Activated CD8-positive, alpha-beta memory T cell treated with anti-CD3 and anti-CD28 coated beads for 36 hours (primary cell): ENCODE measurements around the gene SSBP1. TPM values are rescaled to one million over a fixed set of nuclear protein-coding genes. Genes with fewer than 3 reads are reported as not detected.
"Not testable (repeated sequence)": the region's sequence is repeated elsewhere in the genome, so short reads cannot be mapped to it uniquely, and the experiment has no call there.

Experiments used
- CTCF ChIA-PET: fragments of 350-600 bp; sonication (Branson Sonifier 250); formaldehyde crosslinking; loops from one replicate; lab custom pipeline; 2021; ENCODE audit warnings: antibody characterized with exemption; lab: Charles Lee
- POLR2A ChIA-PET: fragments of 350-600 bp; sonication (Branson Sonifier 250); formaldehyde crosslinking; loops from one replicate; lab custom pipeline; 2021; ENCODE audit warnings: antibody characterized with exemption; lab: Charles Lee
- total RNA-seq, 2 experiments: library from RNA; stranded (reverse); gene quantifications; one replicate each; pipeline ENCODE4 v1.2.3, GENCODE V29; 2021

Gene SSBP1
- total RNA-seq, 2 experiments from 2014 or later: 259 to 280 TPM

DNA sequence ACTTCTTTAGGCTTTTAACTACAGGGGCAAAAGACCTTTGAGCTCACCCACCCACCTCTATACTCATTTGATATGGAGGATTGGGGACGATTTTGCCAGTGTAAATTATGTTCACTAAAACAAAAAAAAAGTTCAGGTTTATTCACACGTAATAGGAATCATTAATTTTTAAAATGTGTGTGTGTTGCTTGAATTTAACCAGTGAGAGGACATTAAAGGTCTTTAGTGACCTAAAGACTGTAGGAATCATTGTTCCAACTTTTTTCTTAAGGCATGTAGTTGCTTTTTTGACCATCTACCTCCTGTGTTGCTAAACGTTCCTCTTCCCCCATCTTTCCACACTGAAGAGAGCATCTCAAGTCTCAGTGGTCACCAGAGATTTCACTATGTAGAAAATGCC, 1.1 kb downstream of the SSBP1 start:
- POLR2A ChIA-PET: interaction anchor here (0.5 to 1.0 kb wide), 2 partner anchors 38 to 587 kb away, joined by 3 to 4 read pairs; no protein-coding TSS in a partner anchor
- CTCF ChIA-PET: interaction anchor here (0.6 to 2.4 kb wide), 5 partner anchors 15 to 813 kb away, joined by 3 to 8 read pairs (median 4); no protein-coding TSS in a partner anchor

DNA sequence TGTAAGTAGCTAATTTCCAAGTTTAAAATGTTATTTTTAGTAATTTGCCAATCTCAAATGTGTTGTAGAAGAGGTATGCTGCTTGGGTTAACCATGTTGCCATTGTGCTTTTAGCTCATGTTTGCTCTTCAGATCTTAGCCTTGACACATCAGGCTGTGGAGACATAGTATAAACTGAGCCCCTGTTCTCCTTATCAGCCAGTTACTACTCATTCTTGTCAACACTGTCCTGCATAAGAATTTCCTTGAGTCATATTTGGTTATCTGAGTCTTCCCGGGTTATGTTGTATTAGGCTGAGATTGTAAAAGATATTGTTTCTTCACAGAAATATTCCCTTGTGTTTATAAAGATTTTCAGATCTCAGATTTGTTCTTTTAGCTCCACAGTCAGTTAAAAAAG, 4.1 kb downstream of the SSBP1 start:
- POLR2A ChIA-PET: no interaction called here
- CTCF ChIA-PET: no interaction called here

DNA sequence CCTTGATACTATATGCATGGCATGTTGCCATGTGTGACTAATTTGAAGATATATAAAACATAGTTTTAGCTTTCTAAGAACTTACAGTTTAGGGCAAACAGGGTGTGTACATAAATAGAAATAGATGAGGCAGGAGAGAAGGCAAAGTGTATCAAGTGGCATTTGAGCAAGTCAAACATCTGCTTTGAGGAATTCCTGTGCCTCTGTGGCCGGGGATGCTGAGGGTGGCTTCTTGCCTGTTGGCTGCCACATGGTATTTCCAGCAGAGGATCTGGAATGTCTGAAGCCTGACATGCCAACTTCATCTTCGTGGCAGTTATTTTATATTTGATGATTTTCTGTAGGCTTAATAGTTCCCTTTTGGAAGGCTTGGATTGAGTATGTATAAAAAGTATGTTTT, 6.0 kb downstream of the SSBP1 start:
- ChIA-PET CTCF (no interaction called here), POLR2A (no interaction called here)

DNA sequence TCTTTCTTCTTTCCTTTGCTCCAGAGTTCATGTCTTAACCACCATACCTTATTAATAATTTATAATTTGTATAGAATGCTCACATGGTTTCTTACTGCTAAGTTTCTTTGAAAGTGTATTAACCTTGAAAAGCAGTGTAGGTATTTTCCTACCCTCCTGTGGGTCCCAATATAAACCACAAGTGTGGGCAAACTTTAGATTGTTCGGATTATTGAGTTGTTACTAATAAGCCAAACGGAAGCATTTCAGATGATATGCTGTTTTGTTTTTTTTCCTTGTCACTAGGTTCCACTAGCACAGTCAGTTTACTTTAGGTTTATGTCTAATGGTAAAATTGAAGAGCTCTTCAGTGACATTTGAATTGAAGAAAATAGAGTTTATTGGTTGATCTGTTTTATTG, 10.2 kb downstream of the SSBP1 start:
- POLR2A ChIA-PET: no interaction called here

DNA sequence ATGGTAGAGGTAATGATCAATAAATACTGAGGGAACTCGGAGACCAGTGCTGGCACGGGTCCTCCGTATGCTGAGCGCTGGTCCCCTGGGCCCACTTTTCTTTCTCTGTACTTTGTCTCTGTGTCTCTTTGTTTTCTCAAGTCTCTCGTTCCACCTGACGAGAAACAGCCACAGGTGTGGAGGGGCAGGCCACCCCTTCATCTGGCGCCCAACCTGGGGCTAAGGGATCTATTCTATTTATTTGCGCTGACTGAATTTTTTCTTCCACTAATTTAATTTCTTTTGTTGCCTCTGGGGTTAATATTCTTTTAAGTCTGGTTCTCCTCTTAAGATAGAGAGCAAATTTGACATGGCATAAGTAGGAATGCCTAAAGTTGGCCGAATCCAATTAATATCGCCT, 13.7 kb downstream of the SSBP1 start:
- POLR2A ChIA-PET, CTCF ChIA-PET: not testable (repeated sequence)

More for the DNA sequence above, 10.2 kb downstream of the SSBP1 start:
- CTCF ChIA-PET: no interaction called here

DNA sequence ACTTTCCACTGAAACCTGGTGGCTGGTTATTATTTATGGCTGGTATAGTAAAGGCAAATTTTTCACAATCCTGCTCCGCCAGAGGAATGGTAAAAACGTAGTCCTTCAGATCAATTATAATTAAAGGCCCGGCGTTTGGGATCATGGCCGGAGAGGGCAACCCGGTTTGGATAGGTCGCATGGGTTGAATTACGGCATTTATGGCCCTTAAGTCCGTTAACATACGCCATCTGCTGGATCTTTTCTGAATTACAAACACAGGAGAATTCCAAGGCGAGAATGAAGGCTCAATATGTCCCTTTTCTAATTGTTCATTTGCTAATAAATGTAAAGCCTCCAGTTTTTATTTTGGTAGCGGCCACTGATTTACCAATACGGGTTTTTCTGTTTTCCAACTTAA, 14.5 kb downstream of the SSBP1 start:
- CTCF ChIA-PET: no interaction called here
- POLR2A ChIA-PET: no interaction called here

DNA sequence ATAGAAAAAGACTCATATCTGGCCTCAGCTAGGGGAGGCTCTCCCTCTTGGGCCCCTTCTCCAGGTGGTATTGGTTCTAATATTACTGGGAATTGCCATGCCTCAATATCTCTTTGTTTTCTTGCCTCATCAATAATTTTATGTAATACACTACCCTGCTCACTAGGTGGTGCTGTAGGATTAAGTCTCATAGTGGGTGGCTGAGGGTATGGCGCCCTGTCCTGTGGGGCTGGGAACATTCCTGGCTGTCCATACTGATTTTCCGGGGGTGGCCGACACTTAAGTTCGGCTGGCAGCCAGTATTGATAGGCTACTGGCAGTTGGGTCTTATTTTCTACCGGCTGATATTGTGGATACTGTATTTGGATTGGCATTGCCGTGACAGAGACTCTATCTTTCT, 16.8 kb downstream of the SSBP1 start:
- ChIA-PET CTCF (interaction anchor here (1.1 to 1.8 kb wide), 3 partner anchors 16 to 100 kb away, joined by 3 to 8 read pairs (median 4); partner anchors contain the start of gene SSBP1), POLR2A (no interaction called here)

DNA sequence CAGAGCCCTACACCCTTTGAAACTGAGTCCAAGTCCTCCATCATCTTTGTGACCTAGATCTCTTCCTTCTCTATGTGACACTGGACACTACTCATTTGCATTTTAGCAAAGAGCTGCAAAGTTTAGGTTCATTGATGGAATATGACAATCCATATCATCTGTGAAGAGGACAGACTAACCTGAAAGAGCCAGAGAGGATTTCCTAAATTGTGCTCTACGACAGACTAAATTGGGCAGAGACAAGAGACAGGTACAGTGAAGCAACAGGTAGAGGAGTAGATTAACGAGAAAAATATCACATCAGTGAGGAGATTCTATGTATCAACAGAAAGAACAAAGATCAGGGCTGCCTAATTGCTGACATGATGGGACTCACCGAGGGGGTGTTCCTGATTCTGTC, 25.6 kb downstream of the SSBP1 start, which contains the start of gene TAS2R3:
TSS of gene TAS2R3 (plus strand) at position 301 of the 400 bp plus-strand sequence. CDS start at position 363, 62 bp downstream.
- POLR2A ChIA-PET: no interaction called here
- CTCF ChIA-PET: no interaction called here

DNA sequence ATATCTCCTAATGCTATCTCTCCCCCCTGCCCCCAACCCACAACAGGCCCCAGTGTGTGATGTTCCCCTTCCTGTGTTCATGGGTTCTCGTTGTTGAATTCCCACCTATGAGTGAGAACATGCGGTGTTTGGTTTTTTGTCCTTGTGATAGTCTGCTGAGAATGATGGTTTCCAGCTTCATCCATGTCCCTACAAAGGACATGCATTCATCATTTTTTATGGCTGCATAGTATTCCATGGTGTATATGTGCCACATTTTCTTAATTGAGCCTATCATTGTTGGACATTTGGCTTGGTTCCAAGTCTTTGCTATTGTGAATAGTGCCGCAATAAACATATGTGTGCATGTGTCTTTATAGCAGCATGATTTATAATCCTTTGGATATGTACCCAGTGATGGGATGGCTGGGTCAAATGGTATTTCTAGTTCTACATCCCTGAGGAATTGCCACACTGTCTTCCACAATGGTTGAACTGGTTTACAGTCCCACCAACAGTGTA, 32.0 kb downstream of the SSBP1 start:
- POLR2A ChIA-PET: not testable (repeated sequence)
- CTCF ChIA-PET: interaction anchor here (1.0 kb wide), 1 partner anchor 27 kb away, joined by 3 read pairs; no protein-coding TSS in a partner anchor

DNA sequence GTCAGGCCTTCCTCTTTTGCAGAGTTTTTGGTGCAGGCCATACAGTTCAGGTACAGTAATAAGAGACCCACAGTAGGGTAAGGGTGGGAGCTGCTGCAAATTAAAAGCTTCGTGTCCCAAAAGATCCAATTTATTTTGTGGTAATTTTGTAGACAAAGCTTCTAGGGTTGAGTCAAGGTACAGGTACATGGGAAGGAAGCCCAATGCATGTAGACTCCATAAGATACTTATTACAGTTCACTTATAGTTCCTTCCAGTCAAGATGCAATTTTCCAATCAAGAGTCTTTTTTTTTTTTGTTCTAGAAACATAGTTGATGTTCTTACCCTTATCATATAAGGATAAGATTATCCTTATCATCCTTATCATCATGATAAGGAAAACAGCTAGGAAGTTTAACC, 38.2 kb downstream of the SSBP1 start, which contains the start of gene TAS2R4:
TSS of gene TAS2R4 (plus strand) at position 301 of the 400 bp plus-strand sequence. CDS start 1,815 bp downstream, outside the sequence.
- POLR2A ChIA-PET: no interaction called here
- CTCF ChIA-PET: no interaction called here

DNA sequence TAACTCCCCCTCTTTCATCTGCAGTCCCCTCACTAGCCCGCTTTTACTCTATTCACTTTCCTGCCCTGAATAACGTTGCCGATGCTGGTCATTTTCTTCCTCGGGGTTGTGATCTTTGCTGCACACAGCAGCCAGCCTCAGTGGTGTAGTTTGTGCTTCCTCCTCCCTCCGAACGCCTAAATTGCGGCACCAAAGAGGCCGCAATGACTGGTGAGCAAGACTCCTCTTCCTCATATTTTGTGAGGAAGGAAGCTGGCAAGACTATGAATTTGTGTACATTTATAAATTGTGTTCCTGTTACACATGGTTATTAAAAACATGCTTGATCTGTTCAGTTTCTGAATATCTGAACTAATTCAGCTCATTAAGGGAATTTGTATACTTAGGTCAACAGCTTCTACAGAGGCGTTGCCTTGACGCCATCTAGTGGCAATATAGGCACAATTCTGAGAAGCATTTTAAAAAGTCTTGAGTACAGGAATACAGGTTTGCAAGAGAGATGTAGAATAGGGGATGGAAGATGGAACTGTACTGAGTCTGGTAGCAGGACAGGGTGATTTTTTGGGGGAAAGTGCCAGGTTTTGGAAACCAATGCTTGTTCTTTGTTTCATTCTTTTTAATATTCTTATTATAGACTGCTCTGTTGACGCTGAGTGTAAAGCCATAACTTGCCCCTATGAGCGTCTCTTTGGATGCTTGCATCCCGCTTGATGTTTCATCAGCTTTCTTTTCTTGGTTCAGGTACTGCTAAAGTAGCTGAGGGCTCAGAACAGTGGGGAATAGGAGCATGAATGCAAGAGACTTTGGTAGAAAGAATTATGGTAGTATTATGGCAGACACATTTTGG, 47.8 kb downstream of the SSBP1 start:
- ChIA-PET CTCF (interaction anchor here (0.6 to 1.6 kb wide), 4 partner anchors 9 to 41 kb away, joined by 3 read pairs; no protein-coding TSS in a partner anchor), POLR2A (no interaction called here)

DNA sequence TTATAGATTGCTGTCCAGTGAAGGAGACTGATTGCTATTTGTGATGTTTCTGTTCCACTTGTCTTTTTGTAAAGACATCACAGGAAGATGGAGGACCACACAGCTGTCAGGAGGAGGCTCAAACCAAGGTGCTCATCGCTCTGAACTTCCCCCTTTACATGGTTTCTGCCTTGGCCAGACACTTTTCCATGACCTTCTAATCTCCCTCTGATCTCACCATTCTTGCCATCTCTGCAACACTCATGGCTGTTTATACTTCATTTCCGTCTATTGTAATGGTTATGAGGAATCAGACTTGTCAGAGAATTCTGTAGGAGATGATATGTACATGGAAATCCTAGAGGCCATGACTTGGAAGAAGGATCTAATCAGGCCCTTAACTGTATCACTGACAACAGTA, 50.1 kb downstream of the SSBP1 start:
- ChIA-PET CTCF (no interaction called here), POLR2A (no interaction called here)

DNA sequence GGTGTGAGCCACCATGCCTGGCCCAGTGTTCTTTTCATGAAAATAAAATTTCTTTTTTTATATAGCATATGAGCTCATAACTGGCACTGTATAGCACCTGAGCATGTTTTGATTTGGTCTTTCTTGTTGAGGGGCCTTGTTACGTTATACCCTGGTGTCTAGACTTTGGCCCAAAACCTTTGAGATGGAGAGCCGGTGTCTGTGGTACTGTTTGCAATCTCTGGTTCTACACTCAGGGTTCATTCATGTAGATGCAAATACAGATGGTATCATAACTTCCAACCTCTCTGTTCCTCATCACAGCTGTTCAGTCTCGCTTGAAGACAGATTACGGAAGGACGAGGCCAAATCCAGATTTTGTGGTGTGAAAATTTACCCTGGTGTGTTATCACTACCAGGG, 51.8 kb downstream of the SSBP1 start, which contains the start of gene TAS2R5:
TSS of gene TAS2R5 (plus strand) at position 301 of the 400 bp plus-strand sequence. CDS start 145 bp downstream, outside the sequence.
- ChIA-PET POLR2A (no interaction called here), CTCF (no interaction called here)

DNA sequence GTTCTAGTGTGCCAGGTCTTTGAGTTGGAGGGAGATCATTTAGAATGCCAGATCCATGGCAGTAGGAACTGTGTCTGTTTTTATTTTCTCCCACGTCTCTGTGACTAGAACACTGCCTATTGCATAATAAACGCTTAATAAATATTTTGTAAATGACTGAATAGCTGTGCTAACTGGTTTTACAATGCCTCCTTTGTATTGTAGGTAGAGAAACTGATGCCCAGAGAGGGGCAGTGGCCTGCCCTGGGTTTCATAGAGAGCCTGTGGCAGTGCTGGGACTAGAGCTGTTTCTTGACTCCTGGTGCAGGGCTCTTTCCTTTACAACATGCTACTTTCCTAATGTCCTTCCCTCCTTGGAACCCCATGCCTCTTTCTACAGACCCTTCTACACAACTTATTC, 54.4 kb downstream of the SSBP1 start:
- ChIA-PET POLR2A (no interaction called here), CTCF (no interaction called here)

Other genes starting within 250 kb of the SSBP1 start
- 100 to 1,000 TPM; 110 TPM for gene AGK, start 186.9 kb upstream of the SSBP1 start, total RNA-seq
- 10 to 100 TPM; 25.1 to 26.4 TPM for gene DENND11, start 36.2 kb upstream of the SSBP1 start, total RNA-seq
- gene WEE2, start 30.0 kb upstream of the SSBP1 start, total RNA-seq: not detected
- under 1 TPM; 0.88 to 0.89 TPM for gene TAS2R3, start 25.7 kb downstream of the SSBP1 start, total RNA-seq
- 1 to 10 TPM in 1 of 2 experiments, under 1 TPM in 1; 0.69 to 1.2 TPM for gene TAS2R4, start 38.3 kb downstream of the SSBP1 start, total RNA-seq
- gene TAS2R5, start 51.9 kb downstream of the SSBP1 start, total RNA-seq: 1 to 10 TPM in 1 of 2 experiments, under 1 TPM in 1; 0.84 to 1.6 TPM
- not detected for gene PRSS37, start 103.1 kb downstream of the SSBP1 start, total RNA-seq
- gene OR9A4, start 178.0 kb downstream of the SSBP1 start, total RNA-seq: not detected
- gene CLEC5A, start 208.6 kb downstream of the SSBP1 start, total RNA-seq: not detected
- gene TAS2R38, start 235.4 kb downstream of the SSBP1 start, total RNA-seq: not detected